SU-DHL-6 (cell line): ENCODE measurements around the gene DGKB.

Source experiments
- EZH2phosphoT487 ChIP-seq: fragments of 200-600 bp; sonication (generic), shearing (Covaris generic); conservative IDR thresholded peaks from 2 replicates; pipeline ENCODE4 v1.6.1; 2018; ENCODE audit warnings: mild to moderate bottlenecking, antibody characterized with exemption, low read length, moderate library complexity, mixed read lengths
- TF ChIP-seq, protein P1 (sequence below): fragments of 200-600 bp; sonication (generic); IDR thresholded peaks from one replicate; pipeline ENCODE4 v1.5.1; 2017; ENCODE audit warnings: antibody characterized with exemption, mild to moderate bottlenecking, low read length, moderate library complexity; ENCODE audit not compliant: insufficient read depth, poor library complexity, severe bottlenecking

DNA sequence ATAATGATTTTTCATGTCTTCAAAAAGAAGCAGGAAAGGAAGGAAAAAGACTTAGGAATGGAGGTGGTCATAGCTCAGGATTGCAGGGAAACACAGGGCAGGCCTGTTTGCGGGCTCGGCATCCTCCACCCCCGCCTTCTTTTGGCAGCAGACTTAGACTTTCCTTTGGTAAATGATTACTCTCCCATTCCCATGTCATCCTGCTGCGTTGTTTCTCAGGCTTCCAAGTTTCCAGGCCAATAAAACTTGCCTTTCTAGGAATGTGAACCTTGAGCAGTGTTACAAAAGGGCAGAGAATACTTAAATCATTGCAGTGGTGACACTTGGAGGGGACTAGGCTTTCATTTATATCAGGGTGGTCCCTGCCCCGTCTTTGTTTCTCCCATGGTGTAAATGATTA is 34.0 kb upstream of the DGKB start:
- TF ChIP-seq, protein P1, sequence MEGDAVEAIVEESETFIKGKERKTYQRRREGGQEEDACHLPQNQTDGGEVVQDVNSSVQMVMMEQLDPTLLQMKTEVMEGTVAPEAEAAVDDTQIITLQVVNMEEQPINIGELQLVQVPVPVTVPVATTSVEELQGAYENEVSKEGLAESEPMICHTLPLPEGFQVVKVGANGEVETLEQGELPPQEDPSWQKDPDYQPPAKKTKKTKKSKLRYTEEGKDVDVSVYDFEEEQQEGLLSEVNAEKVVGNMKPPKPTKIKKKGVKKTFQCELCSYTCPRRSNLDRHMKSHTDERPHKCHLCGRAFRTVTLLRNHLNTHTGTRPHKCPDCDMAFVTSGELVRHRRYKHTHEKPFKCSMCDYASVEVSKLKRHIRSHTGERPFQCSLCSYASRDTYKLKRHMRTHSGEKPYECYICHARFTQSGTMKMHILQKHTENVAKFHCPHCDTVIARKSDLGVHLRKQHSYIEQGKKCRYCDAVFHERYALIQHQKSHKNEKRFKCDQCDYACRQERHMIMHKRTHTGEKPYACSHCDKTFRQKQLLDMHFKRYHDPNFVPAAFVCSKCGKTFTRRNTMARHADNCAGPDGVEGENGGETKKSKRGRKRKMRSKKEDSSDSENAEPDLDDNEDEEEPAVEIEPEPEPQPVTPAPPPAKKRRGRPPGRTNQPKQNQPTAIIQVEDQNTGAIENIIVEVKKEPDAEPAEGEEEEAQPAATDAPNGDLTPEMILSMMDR: no peak
- TF ChIP-seq EZH2phosphoT487: no peak
